GM18502 (cell line): ENCODE data around the gene RTL10.

Experiments used
- ATAC-seq: cut with Tn5 transposase; IDR thresholded peaks from one replicate; pipeline ENCODE4 v1.9.1; 2021; ENCODE audit warnings: mild to moderate bottlenecking; ENCODE audit not compliant: unreplicated experiment, poor library complexity

RTL10 gene

DNA sequence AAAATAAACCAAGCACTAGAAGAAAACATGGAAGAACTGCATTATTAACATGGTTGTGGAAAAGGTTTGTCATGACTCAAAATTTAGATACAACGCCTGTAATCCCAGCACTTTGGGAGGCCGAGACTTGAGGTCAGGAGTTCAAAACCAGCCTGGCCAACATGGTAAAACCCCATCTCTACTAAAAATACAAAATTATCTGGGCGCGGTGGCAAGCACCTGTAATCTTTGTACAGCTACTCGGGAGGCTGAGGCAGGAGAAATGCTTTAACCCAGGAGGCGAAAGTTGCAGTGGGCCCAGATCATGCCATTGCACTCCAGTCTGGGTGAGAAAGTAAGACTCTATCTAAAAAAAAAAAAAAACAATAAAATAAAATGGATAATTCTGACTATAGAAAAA is 23.7 kb downstream of the RTL10 start:
- ATAC-seq, result no peak

DNA sequence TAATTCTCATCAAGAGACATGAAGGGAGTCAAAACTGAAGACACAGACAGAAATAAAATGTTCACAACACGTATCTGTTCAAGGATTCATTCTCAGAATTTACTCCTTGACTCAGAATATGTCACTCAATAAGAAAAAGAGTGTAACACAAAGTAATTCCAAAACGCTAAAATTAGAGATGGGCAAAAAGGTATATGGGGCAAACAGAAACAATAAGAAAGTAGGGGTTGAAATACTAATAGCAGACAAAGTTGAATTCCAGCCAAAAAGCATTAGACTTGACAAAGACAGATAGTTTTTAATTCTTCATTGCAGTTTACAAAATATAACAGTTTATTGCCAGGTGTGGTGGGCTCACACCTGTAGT is 26.7 kb downstream of the RTL10 start:
- no peak for ATAC-seq

DNA sequence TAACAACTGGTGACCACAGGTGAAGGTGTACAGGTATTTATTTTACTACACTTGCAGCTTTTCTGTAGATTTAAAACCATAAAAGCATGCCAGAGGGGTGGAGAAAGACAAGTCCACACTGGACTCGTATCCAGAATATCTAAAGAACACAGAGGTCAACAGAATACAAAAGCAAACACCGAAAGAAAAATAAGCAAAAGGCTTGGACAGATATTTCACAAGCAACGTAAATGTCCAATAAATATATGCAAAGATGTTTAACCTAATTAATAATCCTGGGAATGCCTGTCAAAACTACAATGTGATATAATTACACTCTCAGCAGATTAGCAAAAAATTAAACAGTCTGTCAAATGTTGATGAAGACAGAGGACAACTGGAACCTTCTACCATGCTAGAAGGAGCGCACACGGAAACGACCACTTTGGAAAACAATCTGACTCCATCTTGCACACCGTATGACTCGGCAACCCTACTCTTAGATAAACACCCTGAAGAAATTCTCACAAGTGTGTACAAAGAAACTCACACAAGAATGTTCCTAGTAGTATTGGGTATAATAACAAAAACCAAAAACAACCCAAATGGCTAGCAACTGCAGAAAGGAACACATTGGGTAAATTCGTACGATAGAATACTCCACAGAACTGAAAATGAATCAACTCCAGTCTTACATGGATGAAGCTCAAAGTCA is 27.2 kb downstream of the RTL10 start:
- no peak for ATAC-seq

DNA sequence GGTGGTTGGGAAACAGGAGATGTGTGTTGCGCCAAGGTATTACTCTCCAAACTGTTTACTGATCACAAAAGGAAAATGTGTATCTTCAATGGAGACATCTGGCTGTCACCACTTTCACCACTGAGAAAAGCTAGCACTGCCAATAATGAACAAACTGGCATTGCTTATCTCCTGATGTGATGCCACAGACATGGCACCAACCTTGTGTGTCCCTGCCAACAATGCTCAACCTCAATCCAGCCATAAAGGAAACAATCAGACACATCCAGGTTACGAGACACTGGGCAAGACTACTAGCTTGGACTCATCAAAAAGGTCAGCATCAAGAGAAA is 28.1 kb downstream of the RTL10 start:
- ATAC-seq, result no peak

DNA sequence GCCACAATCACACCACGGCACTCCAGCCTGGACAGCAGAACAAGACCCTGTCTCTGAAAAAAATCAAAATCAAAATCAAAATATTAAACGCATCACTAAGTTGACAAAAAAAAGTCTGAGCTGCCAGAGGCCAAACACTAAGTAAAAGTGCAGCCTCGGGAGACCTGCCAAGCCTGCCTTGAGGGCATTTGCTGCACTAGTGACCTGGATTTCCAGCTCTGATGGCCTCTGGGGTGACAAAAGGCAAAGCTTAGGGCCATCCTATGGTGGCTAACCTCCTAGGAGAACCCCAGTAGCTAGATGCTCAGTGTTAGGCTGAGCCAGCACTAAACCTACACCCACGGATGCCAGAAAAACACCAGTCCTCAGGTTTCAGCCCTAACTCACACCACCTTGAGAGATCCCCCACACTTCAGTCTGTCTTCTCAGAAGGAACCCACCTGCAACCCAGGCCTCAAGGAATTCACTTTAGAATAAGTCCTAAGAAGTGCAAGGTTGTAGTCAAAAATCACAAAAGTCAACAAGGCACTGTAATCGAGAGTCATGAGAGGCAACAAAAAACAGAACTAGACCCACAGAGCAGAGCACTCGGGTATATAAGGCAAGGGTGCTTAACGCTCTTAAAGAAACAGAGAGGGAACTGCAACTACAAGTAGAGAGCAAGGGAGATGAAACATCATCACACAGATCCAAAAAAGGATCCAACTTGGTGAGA is 28.6 kb downstream of the RTL10 start:
- ATAC-seq, result no peak

DNA sequence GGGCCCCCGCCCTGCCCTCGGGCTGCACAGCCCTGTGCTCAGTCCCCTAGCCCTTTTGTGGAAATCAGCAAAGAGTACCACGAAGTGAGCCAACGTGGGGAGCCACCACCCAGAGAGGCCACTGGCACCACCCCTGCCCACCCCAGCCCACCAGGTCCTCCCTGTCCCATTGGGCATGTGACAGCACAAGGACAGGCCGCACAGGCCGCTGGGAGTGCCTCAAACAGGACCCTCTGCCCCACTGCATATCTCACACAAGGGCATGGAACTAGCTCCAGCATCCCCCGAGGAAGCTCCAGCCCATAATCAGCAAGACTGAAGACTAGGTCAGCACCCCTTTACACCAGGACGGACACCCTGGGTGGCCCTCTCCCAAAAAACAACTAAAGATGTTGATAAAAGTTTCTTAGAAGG is 29.7 kb downstream of the RTL10 start:
- no peak for ATAC-seq

DNA sequence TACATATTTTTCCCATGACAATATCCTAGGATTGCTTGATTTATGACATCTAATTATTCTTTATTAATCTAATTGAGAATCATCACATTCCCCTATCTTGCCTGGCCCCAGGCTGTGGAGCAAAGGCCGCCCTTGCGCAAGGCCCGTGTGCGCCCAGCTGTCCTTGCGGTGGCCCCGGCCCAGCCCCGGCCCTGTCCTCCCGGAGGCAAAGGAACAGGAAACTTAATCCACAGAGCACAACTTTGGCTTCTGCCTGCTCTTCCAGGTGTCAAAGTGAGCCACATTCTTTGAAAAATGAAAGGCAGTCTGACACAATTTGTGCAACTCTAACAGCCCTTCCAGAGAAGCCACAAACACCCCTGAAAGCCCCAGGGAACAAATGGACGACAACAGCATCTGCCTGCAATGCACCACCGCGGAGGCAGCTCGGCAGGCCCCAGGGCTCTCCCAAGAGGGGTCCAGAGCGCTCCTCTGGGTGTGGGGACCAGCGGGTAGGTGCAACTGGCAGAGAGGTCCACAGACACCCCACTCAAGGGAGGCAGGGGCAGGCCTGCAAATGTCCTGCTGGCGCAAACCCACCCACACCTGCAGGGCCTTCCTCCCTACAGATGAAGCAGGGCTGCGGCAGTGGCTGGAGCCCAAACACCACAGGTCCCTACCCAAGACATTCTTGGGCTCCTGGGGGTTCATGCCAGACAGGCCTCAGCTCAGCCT is 30.3 kb downstream of the RTL10 start:
- no peak for ATAC-seq

DNA sequence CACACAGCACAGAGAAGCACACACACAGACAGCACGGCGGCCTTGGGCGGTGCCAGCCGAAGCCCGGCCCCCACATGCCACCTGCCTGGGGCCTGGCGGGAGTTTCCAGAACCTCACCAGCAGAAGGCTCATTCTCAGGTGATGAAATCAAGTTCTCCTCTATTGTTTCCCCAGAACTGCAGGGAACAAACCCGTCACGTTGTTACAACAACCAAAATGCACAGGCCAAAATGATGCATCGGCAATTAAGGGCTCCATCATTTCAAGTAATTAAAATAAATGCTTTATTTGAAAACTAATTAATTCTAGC is 30.8 kb downstream of the RTL10 start:
- ATAC-seq, result no peak

DNA sequence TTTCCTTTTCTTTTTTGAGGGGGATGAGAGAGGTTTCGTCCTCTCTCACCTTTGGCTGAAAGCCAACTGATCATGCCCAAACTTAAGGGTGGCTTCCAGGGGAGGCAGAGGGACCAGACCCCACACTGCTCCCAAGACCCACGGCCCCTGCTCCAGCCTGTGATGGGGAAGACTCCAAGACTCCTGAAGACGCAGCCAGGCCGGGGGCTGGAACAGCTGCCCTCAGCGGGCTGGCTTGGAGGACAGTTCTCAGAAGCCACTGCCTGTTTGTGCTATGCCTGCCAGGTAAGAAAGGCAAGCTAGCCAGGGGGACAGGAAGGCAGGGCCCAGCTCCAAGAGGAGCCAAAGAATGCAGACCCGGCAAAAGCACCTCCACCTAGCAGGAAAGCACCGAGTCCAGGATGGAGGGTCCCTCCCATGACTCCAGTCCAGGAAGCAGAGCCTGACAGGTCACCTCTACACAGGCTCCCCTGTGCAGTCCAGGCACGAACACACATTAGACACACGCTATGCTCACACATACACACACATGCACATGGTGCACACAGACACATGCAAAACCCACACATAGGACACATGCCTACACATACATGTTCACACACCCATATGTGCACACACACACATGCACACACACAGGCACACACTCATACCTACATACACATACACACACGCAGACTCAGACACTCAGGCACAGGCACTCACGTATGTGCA is 31.3 kb downstream of the RTL10 start:
- no peak for ATAC-seq

DNA sequence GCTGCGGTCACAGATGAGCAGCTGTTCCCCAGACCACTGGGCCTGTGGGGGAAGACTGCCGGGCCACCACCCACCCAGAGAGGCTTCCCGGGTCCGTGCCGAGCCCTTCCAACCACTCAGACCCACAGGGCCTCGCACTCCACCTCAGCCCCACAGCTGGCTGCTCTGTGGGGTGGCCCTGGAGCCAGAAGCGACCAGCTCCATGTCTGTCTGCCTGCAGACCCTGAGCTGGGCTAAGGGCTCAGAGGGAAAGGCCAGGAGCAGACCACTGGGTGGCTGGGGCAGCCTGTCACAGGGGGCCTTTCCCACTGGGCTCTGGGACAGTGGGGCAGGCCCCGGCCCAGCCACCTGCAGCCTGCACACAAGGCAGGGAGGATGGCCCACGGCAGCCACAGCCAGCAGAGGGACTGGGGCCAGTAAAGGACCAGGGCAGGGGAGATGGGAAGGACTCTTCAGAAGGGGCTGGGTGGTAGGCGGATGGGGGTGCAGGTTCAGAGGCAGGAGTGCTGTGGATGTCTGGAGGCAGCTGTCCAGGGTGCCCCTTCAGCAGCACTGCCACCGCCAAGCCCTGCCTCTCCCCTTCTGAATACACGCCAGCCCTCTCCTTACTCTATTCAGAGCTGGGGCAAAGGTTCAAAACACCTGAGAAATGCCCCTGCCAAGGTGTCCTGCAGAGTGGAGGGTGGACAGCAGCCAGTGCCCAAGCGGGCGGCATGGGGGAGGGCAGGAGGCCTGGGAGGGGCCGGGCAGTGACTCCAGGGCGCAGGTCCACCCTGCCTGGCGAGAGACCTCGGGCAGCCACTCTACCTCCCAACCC is 32.2 kb downstream of the RTL10 start:
- no peak for ATAC-seq

DNA sequence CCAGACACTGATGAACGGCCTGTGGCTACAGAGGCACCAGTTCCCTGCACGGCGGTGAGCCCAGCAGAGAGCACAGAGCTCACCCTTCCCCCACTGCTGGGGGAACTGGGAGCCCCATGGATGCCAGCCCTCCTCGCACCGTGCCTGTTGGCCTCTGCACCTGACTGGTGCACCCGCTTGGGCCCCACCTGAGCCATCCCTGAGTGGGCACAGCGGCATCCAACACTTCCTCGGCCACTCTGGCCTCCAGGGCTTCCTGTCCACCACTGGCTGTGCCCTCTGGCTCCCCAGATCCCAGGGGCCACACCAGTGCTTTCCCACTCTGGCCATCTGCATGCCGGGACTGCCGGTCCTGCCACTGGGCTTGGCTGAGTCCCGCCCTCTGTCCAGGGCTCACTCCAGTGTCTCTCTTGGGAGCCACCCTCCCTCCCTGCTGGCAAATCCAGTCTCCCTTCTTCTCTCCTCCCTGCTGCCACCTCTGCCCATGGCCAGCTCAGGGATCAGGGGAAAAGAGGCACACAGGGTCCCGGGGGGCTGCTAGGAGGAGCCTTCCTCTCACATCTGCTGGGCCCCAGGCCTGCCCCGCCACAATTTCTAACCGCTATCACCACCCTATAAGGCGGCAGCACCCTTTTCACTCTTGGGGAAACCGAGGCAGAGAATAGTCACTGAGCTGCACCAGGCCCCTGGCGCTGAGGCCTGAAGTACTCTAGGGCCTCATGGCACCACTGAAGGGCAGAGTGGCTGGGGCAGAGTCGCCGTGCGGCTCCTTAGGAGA is 33.0 kb downstream of the RTL10 start:
- ATAC-seq, result no peak

DNA sequence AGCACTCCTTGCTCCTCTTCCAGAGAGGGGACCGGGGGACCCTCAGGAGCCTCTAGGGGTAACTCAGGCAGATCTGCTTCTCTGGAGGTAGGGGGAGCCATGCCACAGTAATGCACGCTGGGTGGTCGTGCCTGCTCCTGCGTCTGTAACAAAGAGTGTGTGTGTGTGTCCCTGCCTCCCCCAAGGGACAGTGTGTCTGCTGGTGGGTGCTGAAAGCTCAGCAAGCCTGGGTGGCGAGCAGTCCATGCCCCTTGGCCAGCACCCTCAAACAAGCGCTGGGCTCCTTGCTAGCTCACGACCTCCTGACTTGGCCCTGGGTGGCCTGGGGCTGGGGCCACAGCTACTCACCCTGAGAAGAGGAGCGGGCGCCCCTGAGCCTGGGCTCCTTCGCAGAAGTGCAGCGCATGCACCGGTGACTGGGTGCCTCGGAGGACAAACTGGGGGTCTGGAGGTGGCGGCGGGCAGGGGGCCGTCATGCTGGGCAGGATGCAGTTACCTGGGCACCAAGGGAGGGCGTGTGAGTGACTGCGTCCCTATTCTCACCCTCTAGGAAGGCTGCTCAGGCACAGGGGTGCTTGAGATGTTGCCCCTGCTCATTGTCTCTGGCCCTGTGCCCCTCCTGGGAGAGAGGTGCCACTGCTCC is 33.7 kb downstream of the RTL10 start:
- no peak for ATAC-seq

DNA sequence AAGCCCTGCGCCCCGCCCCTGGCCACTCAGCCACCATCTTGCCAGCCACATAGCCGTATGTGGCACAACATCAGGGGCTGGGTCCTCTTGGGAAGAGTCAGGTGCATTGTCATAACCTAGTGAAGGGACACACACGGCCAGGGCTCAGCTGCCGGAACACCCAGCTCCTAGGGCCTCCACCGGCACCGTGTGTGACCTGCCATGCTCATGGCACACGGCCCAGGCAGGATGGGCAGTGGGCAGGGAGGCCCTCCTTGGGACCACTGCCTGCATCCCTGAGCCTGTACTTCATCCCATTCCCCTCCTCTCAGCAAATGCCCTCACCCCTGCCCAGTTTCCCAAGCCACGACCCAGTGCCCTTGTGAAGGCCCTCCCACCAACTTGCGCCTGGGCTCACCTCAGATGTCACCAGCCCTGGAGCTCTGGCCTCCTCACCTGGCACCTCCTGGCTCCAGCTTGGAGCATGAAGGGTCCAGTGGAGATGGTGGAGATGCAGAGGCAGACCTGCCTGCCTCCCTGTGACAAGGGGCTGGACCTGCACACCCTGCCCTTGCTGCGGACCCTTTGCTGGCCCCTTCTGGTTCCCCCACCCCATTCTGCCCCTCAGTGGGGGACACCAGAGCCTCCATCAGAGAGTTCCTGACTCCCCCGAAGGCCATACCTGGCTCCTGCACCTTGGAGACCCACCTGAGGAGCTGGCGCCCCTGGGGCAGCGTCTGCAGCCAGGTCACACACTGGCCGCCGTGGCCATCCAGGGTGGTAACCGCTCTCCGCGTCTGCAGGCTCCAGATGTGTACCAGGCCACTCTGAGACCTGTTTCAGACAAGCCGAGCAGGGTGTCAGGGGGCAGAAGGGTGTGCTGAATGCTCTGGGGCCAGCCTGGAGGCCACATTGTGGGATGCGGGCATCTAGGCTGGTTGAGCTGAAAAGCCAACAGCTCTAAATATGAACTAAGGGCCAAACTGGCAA is 34.5 kb downstream of the RTL10 start:
- ATAC-seq, result no peak

DNA sequence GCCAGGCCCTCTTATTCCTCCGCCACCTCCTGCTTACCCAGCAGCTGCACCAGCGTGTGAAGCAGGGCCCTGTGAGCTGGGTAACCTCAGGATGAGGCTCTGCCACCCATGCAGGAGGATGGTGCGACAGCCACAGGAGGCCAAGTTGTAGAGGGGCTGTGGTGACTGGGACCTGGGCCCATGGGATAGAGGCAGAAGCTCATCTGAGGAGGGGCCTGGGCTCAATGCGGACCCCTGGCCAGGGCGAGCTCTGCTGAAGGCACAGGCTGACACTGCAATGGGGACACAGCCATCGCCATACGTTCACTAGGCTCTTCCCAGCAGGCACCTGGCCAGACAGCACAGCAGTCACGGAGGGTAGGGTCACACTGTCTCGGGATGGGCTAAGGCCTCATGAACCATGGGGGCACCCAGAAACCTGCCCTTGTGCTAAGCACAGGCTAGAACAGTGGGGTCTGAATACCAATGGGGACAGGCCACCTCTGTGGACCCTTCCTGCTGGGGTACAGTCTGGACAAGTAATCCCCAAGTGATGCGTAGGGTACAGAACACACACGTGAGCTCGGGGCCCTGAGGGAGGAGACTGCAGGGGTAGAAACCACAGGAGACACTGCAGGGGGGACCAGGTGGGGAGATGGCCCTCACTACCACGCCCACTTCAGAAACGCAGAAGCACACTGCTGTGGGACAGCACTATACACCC is 35.3 kb downstream of the RTL10 start:
- ATAC-seq, result no peak

DNA sequence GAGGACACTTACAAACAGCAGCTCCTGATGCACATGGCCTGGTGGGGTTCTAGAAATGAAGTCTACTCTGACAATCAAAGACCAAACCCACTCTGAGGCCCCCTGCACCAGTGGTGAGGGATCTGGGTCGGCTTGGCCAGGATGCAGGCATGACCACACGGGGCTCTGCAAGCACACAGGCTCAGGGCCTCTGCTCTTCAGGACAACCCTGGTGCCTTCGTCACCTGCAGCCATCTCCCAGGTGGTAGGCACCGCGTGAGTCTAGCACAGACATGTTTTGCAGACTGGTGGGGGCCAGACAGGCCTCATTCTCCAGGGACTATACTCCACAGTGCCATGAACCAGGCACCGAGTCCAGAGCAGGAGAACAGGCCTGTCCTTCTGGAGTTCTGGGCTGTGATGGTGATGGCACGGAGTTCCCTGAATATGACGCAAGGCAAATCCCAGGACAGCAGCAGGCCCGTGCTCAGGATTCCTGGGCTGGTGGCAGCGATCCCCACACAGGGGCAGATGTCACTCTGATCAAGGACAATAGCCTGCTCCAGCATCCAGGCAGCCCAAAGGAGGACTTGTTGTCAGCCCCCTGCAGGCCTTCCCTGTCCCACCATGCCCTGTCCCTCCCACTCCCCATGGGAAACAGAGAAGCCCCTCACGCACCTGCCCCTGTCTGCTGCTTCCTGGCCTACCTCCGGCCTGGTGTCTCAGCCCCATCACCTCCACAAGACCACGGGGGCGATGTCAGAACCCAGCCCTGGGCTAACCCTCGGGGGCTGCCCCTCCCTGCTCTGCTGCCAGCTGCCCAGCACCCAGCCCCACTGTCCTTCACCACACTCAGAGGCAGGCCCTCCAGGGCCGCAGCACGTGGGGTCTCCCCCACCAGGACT is 36.1 kb downstream of the RTL10 start:
- no peak for ATAC-seq

DNA sequence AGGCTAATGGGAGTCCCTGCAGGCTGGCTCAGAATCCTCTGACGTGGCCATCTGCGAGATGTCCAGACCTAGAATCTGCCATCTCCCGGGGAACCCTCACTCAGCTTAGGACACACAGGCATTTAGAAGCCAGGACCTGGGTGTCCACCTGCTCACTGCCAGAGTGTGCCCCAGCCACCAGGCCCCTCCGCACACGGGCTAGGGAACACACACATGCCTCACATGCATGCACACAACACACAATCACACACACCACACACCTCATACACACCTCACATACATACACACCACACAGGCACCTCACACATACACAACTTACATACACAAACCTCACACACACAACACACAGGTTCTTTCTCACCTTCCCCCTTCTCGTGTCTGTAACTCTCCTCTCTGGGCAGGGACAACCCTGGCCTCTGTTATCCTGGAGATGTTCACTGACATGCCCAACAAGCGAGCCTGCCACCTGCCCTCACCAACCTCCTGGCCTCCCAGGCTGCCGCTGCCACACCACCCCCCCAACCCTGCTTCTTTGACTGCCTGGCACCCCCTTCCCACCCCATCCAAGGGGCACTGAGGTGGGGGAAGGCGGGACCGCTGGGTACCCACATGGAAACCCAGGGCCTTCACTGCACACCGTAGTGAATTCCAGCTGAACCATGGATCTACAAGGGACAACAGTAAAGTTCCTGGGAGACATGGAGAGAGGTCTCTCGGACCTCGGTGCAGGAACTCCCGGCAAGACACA is 38.1 kb downstream of the RTL10 start:
- no peak for ATAC-seq
